Fibroblast of skin of left biceps (primary cell): ENCODE measurements around the gene MKI67.
"Not testable (repeated sequence)": the region's sequence is repeated elsewhere in the genome, so short reads cannot be mapped to it uniquely, and the experiment has no call there.

Source experiments
- DNase-seq, 2 experiments: peaks; one replicate each; pipeline ENCODE4 v3.0.0-alpha.2; 2013; ENCODE audit warnings: low read depth in 2 of 2

MKI67 gene, protein sequence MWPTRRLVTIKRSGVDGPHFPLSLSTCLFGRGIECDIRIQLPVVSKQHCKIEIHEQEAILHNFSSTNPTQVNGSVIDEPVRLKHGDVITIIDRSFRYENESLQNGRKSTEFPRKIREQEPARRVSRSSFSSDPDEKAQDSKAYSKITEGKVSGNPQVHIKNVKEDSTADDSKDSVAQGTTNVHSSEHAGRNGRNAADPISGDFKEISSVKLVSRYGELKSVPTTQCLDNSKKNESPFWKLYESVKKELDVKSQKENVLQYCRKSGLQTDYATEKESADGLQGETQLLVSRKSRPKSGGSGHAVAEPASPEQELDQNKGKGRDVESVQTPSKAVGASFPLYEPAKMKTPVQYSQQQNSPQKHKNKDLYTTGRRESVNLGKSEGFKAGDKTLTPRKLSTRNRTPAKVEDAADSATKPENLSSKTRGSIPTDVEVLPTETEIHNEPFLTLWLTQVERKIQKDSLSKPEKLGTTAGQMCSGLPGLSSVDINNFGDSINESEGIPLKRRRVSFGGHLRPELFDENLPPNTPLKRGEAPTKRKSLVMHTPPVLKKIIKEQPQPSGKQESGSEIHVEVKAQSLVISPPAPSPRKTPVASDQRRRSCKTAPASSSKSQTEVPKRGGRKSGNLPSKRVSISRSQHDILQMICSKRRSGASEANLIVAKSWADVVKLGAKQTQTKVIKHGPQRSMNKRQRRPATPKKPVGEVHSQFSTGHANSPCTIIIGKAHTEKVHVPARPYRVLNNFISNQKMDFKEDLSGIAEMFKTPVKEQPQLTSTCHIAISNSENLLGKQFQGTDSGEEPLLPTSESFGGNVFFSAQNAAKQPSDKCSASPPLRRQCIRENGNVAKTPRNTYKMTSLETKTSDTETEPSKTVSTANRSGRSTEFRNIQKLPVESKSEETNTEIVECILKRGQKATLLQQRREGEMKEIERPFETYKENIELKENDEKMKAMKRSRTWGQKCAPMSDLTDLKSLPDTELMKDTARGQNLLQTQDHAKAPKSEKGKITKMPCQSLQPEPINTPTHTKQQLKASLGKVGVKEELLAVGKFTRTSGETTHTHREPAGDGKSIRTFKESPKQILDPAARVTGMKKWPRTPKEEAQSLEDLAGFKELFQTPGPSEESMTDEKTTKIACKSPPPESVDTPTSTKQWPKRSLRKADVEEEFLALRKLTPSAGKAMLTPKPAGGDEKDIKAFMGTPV (N-terminal part only)

DNA sequence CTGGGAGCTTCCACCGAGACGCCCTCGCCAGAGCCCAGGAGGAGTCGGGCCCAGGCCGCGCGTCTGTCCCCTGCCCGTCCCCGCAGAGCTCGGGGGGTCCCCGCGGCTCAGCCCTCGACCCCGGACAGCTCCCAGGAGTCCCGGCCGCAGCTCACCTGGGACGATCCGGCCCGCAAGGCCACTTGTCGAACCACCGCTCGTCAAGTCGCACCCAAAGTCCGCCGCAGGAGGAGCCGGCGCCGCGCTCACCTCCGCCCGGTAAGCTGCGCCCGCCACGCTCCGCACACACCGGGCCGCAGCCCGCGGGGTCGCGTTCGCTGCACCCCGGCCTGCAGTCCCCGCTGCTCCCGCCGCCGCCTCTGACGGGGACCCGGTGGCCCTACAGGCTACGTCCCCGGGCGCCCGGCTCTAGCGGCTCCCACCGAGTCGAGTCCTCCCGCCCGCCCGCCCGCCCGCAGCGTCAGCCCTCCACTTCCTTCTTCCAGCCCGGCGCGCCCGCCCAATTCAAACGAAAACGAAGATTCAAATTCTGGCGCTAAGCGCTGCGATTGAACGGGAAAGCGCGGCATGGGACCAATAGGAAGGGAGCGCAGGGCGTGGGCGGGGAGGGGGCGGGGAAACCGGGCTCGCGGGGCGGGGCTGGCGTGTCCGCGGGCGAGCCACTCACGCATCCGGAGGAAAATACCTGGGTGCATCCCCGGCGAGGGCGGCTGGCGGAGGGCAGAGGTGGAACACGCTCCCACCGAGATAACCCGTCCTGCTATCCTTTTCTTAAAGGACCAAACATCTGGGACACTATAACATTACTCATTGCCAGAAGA lies at the start of gene MKI67:
MKI67 (minus strand) TSS at position 480 of the 821 bp plus-strand sequence. CDS start 756 bp downstream, outside the sequence.
- DNase-seq = peak; percentile 57 to 67

DNA sequence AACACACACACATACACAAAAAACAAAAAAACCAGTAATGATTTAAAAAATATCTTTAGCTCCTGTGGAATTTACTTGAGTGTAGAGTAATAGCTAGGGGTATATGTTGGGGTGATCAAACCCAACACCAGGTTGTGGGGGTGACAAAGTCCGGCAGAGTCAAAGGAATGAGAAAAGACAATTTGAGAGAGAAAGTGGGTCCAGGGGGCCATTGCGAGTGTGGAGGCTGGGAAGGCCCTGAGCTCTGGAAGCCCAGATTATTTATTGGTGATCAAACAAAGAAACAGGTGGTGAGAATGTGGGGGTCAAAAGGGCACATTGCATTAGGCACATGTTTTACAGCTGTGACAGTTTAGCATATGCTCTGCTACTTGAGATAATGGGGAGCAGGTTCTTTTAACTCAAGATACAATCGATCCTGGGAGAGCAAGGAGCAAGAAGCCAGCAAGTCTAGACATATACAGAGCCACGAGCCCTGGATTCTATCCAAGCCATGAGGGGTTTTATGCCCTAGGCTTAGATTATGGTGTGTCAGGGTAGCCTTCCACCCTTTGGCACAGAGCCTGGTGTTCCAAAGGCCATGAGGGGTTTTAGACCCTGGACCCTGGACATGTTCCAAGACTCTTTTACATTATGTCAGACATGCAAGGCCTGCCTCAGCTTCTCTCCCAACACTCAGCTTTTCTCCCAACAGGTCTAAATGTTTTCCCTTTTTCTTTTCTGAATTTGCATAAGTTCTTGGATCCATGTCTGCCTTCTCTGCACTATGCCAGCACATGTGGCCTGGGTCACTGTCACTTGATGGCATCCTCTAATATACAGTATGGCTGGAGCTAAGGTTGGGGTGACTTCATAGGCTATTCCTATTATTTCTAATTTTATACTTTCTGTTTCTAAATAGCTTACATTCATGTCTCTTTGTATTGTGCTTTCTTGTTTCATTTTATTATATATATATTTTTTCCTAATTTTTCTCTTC lies 48.6 kb upstream of the MKI67 start:
- no peak for DNase-seq

DNA sequence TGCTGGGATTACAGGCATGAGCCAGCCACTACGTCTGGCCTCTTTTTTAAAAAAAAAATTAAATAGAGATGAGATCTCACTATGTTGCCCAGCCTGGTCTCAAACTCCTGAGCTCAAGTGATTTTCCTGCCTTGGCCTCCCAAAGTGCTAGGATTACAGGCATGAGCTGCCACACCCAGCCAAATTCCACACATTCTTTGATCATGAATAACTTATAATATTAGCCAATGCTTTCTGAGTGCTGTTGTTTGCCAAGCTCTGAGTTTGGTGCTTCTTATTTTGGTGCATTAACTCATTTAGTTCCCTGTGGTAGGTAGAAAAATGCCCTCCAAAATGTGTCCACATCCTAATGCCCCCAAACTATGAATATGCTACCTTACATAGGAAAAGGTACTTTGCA lies 47.2 kb upstream of the MKI67 start:
- no peak for DNase-seq

DNA sequence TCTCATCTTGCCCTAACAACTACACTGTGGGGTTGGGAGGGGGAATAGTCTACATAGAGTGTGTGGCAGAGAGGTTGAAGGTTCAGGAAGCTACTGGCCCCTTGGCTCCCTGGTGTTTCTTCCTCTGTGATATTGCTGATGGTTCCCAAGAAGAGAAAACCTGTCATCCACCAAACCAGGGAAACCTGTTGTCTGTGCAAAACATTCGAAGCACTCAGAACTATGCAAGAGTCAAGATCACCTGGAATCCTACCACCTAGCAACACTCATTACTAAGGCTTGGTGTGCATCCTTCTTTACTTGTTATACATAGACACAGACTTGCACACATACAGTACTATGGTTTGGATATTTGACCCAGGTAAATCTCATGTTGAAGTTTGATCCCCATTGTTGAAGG lies 46.5 kb upstream of the MKI67 start:
- DNase-seq = no peak

DNA sequence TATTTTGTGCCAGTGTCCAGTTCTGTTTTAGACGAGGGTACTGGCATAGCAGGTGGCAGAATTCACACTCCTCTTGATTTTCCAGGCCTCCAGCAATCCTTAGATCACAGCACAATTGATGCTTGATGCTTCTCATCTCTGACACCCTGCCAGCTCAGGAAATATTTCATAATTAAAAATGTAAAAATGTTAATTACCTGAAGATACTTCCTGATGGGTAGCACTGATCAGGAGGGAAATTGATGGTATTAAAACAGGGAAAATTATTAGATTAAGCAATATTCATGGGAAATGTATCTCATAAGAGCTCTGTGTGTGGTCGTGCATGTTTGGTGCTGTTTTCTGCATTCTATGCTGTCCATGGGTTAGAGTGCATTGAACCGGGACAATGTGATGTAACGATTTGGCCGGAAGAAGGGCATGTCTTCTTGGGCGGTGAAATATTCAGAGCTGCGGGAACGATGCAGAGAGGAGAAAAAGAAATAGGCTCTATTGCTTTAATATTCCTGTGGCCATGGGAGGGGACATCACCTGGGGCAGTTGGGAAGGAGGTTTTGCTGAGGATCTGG lies 43.7 kb upstream of the MKI67 start:
- DNase-seq = no peak

DNA sequence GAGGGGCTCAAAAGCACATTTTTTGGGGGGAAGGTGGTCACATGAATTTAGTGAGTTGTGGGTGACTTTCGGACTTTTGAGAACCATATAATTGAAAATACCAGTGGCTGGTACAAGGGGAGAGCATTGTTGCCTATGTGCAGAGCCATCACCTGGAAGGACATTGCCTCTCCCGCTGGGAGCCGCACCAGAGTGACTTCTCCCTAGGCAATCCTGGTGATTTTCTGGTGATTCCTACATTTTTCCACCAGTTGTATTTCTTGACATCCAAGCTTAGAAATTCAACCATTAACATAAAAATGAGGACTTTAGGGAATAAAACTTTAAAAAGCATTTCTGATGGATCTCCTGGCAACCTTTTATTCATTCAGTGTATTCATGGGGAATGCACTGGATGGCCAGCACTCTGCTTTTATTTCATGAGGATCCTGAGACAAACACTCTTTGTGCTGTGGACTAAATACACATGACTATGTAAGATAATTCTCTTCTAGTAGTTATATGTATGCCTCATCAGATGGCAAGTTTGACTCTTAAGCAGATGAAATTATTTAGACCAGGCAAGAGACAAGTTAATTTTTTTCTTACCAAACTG lies 41.8 kb upstream of the MKI67 start:
- DNase-seq = no peak

DNA sequence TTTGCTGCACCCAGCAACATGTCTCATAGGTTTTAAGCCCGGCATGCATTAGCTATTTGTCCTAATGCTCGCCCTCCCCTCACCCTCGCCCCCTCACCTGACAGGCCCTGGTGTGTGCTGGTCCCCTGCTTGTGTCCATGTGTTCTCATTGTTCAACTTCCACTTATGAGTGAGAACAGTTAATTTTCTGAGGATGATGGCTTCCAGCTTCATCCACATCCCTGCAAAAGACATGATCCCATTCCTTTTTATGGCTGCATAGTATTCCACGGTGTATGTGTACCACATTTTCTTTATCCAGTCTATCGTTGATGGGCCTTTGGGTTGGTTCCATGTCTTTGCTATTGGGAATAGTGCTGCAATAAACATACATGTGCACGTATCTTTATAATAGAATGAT lies 40.9 kb upstream of the MKI67 start:
- DNase-seq = not testable (repeated sequence)

DNA sequence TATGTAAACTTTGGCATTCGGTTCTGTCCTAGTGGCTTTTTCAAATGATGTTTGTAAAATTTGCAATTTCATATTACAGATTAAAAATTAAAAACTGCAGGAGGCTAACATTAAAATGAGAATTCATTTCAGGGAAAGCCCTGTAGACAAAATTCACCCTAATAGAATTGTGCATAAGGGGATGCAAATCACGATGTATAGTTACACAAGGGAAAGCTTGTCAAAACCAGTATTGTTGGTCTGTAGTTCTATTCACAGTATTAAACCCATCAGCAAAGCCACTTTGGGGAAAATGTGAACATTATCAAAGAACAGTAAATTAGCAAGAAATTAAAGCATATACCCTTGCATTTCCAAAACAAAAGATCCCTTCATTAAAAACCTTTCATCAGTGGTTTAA lies 39.9 kb upstream of the MKI67 start:
- no peak for DNase-seq

DNA sequence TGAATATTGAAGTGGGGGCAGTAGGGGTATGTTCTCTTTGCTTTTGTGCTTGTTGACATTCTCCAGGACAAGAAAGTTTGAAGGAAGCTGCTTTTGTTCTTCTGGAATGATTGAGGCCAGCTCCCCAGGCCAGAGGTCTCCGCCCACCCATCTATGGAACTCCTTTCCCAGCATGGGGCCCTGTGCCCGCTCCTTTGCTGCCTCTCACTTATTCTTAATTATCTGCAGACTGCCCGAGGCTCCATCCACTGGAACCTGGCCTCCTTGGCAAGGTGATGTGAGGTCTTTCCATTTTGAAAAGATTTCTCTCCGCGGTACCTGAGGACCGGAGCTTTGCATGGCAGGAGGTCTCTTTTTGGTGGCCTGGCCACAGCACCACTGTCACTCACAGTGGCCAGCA lies 39.3 kb upstream of the MKI67 start:
- DNase-seq = no peak

DNA sequence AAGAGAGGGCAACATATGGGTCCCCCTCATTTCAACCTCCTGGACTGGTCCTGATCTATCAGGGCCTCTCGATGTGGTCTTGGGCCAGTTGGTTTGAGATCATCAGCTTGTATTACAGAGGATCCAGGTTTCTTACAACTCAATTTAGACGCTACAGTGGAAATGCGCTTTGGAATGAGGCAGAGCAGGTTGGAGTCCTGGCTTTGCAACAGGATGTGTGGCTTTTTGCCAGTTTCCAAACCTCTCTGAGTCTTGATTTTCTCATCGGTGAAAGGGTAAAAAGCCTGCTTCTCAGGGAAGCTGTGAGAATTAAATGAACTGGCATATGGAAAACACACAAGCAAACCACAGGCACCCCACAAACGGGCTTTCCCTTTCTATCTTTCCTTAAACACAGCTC lies 37.5 kb upstream of the MKI67 start:
- no peak for DNase-seq

DNA sequence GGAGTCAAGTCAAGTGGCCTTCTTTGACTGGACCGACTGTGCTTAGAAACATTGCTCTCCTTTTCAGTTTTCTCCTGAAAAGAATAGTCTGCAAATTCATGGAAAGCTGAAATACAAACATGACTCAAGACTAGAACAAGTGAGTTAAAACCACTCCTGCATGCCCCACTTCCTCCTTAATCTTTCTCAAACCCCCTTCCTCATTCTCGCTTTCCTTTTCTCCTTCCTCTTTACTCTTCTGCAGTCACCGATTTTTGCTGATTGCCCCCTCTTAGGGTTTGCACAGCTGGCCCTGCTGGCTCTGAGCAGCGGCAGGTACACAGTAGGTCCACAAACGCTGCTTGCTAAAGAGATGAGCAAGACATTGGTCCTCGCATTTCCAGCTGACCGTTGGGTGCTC lies 34.8 kb upstream of the MKI67 start:
- no peak for DNase-seq

DNA sequence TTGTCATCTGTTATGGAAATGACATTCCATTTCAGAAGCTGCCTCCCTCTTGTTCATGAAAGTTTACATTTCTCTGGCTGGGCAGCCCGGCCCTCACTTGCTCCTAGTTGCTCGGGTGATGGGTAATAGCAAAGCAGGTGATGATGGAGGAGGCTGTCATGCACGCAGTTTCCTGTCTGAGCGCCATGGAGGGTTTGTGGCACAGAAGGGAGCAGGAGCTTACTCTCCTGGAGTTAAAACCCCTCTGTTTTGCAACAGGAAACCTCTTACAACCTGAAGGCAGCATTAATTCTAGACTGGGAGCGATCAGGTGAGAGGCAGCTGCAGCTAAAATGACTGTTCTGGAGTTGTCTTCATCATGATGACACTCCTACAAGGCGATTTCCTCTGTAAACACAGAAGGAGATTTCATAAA lies 34.1 kb upstream of the MKI67 start:
- no peak for DNase-seq

DNA sequence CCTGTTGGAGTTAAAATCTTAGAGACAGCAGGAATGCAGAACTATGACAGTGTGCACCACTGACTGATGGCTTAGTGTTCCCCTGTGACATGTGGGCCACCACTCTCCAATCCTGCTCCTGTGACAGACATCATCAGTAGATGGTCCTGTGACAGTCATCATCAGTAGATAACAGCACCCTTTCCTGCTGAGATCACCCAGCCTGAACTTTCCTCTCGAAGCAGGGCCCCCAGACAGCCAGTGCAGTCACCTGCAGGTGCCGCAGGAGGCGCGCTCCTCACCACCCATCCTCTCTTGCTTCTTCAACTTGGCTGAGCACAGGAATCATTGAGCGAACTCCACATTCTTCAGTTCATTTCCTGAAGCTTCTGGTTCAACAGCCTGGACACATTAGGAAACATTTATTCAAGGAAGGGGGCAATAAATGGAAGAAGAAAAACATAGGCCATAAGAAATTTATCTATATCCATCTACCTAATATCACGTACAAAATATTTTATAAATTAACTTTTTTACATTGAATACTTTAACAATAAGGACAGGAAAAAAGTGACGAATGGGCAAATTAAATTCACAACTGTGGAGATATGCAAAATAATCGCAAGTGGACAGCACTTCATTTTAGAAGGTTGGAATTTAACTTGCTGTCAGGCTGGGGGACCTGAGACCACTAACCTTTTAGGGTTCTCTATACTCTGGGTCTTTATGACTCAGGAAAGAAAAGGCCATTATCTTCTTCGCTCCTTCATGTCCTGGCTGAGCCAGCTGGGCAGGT lies 32.0 kb upstream of the MKI67 start:
- no peak for DNase-seq

DNA sequence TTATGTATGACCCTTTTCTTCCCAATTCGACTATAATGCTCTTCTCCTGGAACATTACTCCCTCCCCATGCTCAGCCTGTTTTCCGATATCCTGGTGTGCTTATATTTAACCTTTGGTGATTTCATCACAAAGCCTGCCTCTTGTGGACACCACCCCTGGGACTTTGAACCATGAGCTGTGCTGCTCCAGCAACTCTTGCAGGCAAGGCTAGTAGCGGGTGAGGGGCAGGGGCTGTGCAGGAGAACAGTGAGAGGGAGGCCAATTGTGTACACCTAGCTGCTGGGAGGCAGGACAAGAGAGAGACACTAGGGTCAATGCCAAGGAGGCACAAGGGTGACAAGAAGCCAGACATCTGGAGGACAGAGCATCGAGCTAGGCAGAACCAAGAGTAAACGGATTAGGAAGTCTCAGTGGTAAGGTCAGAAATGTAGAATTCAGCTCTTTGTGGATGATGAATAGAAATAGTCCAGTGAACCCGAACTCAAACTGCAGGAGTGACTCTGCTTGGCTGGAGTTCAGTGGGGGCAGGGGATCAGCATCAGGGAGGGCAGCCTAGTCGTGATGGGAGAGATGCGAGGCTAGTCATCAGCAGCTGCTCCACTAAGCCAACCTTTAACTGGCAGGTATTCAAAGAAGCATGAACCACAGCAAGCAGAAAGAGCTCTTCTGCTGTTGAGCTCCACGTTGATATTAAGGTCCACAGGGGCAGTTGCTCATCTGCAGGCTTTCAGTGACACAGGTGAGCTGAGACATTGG lies 31.0 kb upstream of the MKI67 start:
- no peak for DNase-seq

DNA sequence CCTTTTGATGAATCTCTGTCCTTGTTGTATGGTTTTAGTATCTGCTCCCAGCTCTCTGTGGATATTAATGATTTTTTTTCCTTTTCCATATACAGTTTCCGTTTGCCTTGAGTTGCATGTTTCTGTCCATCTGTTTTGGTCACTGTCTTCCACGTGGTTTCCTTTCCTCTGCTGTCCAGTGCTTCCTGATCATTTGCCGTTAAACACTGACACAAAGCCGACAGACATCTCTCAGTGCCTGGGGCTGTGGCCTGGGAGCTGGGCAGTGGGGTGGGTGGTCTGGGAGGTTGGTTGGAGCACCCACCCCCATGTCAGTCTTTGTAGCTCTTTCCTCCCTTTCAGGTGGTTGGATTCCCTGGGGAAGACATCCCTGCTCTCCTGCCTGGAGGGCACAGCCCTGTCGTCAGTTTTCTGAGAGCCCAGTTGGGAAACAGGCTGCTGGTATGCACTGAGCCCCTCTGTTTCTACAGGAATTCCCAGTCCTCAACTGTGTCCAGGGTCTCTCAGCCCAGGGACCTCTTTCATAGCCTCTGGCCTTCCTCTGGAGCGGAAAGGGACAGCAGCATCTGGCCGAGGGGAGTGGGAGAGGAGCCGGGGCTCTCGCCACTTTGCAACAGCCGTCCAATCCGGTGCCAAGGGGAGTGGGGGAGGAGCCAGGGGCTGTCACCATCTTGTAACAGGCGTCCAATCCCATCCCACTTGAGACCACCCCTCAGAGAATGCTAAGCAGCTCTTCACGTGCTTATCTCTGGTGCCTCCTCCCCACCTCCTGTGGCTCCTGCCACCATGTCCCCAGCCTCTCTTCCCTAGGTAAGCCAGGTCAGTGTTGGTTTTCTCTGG lies 26.7 kb upstream of the MKI67 start:
- no peak for DNase-seq

DNA sequence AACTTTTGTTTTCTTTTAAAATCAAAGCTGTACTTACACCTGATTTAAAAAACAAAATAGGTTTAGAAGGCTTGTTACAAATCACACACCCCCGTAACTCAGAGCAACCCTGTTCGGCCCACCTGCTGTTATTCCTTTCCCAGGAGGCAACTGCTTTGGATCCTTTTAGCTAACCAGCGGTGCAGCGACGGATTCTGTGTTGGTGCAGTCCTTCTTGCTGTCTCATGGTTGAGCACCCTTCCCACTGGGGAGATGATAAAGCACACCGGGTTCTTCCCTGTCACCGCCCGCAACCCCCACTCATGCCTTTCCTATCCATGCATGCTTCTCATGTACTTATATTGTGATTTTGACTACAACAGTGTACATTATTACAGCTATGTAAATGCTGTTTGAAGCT lies 24.8 kb upstream of the MKI67 start:
- no peak for DNase-seq

DNA sequence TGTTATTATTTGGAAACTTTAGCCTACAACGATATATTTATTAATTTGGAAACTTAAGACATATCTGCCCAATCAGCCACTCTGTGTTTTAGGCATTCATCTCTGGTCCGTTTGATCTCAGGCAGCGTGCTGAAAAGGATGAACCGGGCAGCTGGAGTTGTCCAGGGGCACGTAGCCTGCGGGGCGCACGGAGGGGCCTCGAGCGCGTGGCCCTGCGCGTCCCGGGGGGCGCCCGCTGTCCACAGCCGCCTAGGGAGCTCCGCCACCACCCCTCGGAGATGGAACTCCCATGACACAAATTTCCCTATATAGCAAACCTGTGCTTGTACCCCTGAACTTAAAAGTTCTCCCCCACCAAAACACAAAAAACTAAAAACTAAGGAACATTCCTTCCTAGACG lies 24.3 kb upstream of the MKI67 start:
- DNase-seq = no peak
